ENCODE measurements around the gene QDPR. TPM values are rescaled to one million over a fixed set of nuclear protein-coding genes. Genes with fewer than 3 reads are reported as not detected.
A peak's percentile ranks its signal among the peaks of the same experiment; 100 is the strongest.

Gene QDPR
- total and polyA plus RNA-seq, 7 experiments from 2014 or later = 11.8 to 50.5 (median 24.3) TPM

DNA sequence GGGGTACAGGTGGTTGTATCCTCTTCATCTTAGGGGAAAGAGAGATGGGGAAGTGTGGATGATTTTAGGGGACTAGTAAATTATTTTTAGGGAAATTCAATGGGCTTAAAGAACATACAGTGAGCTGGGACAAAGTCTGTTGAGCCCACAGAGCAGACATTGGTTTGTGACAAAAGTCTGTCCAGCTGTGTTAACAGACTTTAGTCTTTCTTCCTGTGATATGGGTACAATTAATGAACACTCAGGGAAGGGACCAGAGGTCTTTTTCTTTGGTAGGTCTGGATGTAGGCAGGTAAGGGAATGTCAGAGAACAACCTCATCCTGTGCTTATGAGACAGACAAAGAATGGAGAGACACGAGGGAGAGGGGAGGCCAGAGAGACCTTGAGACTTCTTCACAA lies 5.1 kb upstream of the QDPR start:
- H3K27me3 ChIP-seq (ENCODE audit: control insufficient read depth in 2 of 2, insufficient read depth in 2 of 2, low read length in 2 of 2) = no peaks in the 10 kb centered on the region
- H3K4me1 ChIP-seq (ENCODE audit: control insufficient read depth in 2 of 2, insufficient read depth in 2 of 2, low read length in 2 of 2) = peaks cover 0 to 6% of the 10 kb centered on the region in 2 donors
- intact Hi-C loops (cut with micrococcal nuclease) = no loop called here
- CTCF ChIA-PET = no interaction called here
- ATAC-seq (no peak), DNase-seq (no peak)
- H3K9me3 ChIP-seq (ENCODE audit: control insufficient read depth in 2 of 3, low read length in 3 of 3) = no peaks in the 10 kb centered on the region
- Mint-ChIP-seq H3K27me3 (peaks cover 0 to 32% (median 12%) of the 10 kb centered on the region in 5 donors), H3K9me3 (no peaks in the 10 kb centered on the region), H3K4me3 (no peak overlapping the region), H3K27ac (no peak overlapping the region), H3K4me1 (peaks cover 8 to 13% (median 11%) of the 10 kb centered on the region in 7 donors), H3K36me3 (no peaks in the 10 kb centered on the region)
- POLR2A ChIA-PET = no interaction called here
- H3K36me3 ChIP-seq (ENCODE audit: control insufficient read depth in 2 of 3, insufficient read depth in 3 of 3, low read length in 3 of 3) = no peaks in the 10 kb centered on the region
- H3K27ac ChIP-seq (ENCODE audit: low read depth, low read length) = no peak overlapping the region
- H3K4me3 ChIP-seq (ENCODE audit: low read length) = no peak overlapping the region

DNA sequence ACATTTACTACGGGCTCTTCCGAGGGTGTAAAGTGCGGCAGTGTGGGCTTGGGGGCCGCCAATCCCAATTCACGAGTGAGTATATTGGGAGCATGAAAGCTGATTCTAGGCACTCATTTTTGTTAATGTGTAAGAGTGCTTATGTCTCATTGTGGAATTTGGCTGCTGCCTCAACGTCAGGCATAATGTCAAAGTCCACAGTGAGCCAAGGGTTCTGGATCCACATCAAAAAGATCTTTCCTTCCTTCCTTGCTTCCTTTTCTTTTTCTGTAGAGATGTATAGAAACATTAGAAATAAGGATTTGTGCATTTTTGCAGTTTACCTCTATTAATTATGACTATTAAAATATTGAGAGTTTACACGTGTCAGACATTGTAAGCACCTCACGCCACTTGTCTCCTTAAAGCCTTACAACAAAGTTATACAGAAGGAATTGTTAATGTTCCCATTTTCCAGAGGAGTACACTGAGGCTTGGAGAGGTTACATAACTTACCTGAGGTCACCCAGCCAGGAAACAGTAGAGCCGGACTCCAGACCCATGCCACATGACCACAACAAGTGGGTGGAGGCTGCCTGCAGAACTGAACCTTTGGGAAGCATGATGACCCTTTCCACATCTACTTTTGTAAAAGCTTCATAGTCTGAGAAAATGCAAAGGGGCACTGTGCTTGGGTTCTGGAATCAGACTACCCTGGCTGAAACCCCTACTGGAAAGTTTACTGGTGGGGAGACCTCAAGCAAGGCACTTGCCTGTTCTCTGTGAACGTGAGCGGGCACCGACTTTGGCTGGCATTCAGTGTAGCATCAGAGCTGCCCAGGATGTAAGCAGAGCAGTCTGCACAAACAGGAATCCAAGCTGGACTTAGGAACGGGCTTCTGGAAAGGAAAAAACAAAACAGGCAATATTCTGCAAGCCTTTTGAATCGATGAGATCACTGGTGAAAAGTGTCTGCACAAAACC lies 3.8 kb upstream of the QDPR start:
- H3K27me3 Mint-ChIP-seq = peaks cover 0 to 28% (median 12%) of the 10 kb centered on the region in 5 donors
- H3K36me3 Mint-ChIP-seq = no peaks in the 10 kb centered on the region
- H3K36me3 ChIP-seq (ENCODE audit: control insufficient read depth in 2 of 3, insufficient read depth in 3 of 3, low read length in 3 of 3) = no peaks in the 10 kb centered on the region
- no peaks in the 10 kb centered on the region for H3K9me3 ChIP-seq (ENCODE audit: control insufficient read depth in 2 of 3, low read length in 3 of 3)
- H3K27ac Mint-ChIP-seq = no peak overlapping the region
- ATAC-seq = no peak
- H3K27ac ChIP-seq (ENCODE audit: low read depth, low read length) = no peak overlapping the region
- intact Hi-C loops (cut with micrococcal nuclease) = no loop called here
- no peak for DNase-seq
- H3K4me1 ChIP-seq (ENCODE audit: control insufficient read depth in 2 of 2, insufficient read depth in 2 of 2, low read length in 2 of 2) = peaks cover 6 to 7% of the 10 kb centered on the region in 2 donors
- no peaks in the 10 kb centered on the region for H3K9me3 Mint-ChIP-seq
- H3K4me1 Mint-ChIP-seq = peaks cover 13 to 23% (median 20%) of the 10 kb centered on the region in 7 donors
- H3K4me3 ChIP-seq (ENCODE audit: low read length) = no peak overlapping the region
- no peak overlapping the region for H3K4me3 Mint-ChIP-seq
- no peaks in the 10 kb centered on the region for H3K27me3 ChIP-seq (ENCODE audit: control insufficient read depth in 2 of 2, insufficient read depth in 2 of 2, low read length in 2 of 2)
- ChIA-PET POLR2A (no interaction called here), CTCF (no interaction called here)

DNA sequence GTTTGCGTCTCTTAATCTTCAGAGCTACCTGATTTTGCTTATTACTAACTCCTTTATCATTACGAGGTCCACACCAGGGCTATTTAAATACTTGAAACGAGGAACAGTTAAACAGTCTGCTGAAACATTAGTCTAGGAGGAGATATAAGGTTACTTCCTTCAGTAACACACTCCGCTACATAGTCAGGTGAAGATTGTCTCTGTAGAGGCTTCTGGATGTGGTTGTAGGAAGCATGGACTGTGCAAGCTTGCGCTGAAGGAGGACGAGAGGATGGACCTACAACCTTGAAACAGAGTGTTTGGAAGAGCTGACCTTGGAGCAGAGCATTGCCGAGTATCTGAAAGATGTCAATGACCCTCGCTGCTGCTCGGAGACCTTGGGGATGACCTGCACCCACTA lies 3.0 kb upstream of the QDPR start, which contains the start of gene CLRN2:
CLRN2 (plus strand) TSS at position 301 of the 400 bp plus-strand sequence. CDS start 102 bp downstream, outside the sequence.
- Histone ChIP-seq H3K4me3 (ENCODE audit: low read length) (no peak within 1 kb of the TSS), H3K36me3 (ENCODE audit: control insufficient read depth in 2 of 3, insufficient read depth in 3 of 3, low read length in 3 of 3) (no peaks in the 10 kb centered on the region), H3K27ac (ENCODE audit: low read depth, low read length) (no peak within 1 kb of the TSS), H3K9me3 (ENCODE audit: control insufficient read depth in 2 of 3, low read length in 3 of 3) (no peaks in the 10 kb centered on the region), H3K27me3 (ENCODE audit: control insufficient read depth in 2 of 2, insufficient read depth in 2 of 2, low read length in 2 of 2) (no peaks in the 10 kb centered on the region), H3K4me1 (ENCODE audit: control insufficient read depth in 2 of 2, insufficient read depth in 2 of 2, low read length in 2 of 2) (peaks cover 9 to 10% of the 10 kb centered on the region in 2 donors)
- H3K4me3 Mint-ChIP-seq = no peak within 1 kb of the TSS
- CTCF ChIA-PET = no interaction called here
- intact Hi-C loops (cut with micrococcal nuclease) = loop anchor here in 1 of 2 donors (5.0 kb wide), 1 partner anchor 1293 kb away; no protein-coding TSS in a partner anchor
- H3K36me3 Mint-ChIP-seq = no peaks in the 10 kb centered on the region
- H3K27ac Mint-ChIP-seq = peak within 1 kb of the TSS in 1 of 9 donors; percentile 13
- no peak for DNase-seq
- ATAC-seq = no peak
- peaks cover 16 to 32% (median 28%) of the 10 kb centered on the region in 7 donors for H3K4me1 Mint-ChIP-seq
- H3K9me3 Mint-ChIP-seq = no peaks in the 10 kb centered on the region
- peaks cover 0 to 24% (median 12%) of the 10 kb centered on the region in 5 donors for H3K27me3 Mint-ChIP-seq
- POLR2A ChIA-PET = no interaction called here

DNA sequence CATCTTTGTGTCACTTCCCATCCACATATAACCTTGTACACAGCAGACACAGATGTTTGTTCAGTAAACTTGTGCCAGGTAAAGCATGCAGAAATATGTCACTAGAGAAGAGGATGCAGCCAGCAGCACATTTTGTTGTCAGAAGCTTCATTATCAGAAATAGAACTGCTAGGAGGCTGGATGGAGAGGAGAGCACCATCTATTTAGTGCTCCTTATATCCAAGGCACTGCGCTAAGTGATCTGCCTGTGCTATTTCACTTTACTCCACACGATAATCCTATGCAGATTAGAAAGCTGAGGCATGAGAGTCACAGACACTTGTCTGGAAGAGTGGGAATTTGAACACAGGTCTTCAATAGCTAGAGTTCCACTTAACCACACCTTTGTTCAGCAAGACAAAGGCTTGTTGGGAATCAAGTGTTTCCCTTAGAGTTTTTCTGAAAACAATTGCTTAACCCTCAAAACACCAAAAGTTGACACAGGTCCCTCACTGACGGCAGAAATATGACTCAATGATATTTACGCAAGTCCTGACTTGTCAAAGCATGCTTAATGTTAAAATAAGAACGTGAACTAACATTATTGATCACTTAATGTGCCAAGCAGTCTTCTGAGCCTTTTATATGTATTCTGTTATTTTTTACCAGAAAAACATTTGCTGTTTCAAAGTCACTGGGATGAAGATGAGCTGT lies 1.2 kb upstream of the QDPR start:
- Mint-ChIP-seq H3K9me3 (no peaks in the 10 kb centered on the region), H3K4me3 (peak overlapping the region in 9 of 10 donors; percentile 75 to 98 (median 86)), H3K36me3 (peaks cover 0 to 4% (median 0%) of the 10 kb centered on the region in 5 donors), H3K27me3 (peaks cover 0 to 18% (median 6%) of the 10 kb centered on the region in 5 donors), H3K27ac (peak overlapping the region in 8 of 9 donors; percentile 14 to 86 (median 78)), H3K4me1 (peaks cover 18 to 41% (median 34%) of the 10 kb centered on the region in 7 donors)
- ChIA-PET POLR2A (interaction anchor here (0.6 kb wide), 1 partner anchor 119 kb away, joined by 5 read pairs; no protein-coding TSS in a partner anchor), CTCF (interaction anchor here (1.6 kb wide), 1 partner anchor 10 kb away, joined by 6 read pairs; no protein-coding TSS in a partner anchor)
- no peak for ATAC-seq
- Histone ChIP-seq H3K4me3 (ENCODE audit: low read length) (peak overlapping the region; percentile 68), H3K27me3 (ENCODE audit: control insufficient read depth in 2 of 2, insufficient read depth in 2 of 2, low read length in 2 of 2) (no peaks in the 10 kb centered on the region), H3K9me3 (ENCODE audit: control insufficient read depth in 2 of 3, low read length in 3 of 3) (no peaks in the 10 kb centered on the region), H3K27ac (ENCODE audit: low read depth, low read length) (no peak overlapping the region), H3K36me3 (ENCODE audit: control insufficient read depth in 2 of 3, insufficient read depth in 3 of 3, low read length in 3 of 3) (no peaks in the 10 kb centered on the region), H3K4me1 (ENCODE audit: control insufficient read depth in 2 of 2, insufficient read depth in 2 of 2, low read length in 2 of 2) (peaks cover 9 to 10% of the 10 kb centered on the region in 2 donors)
- intact Hi-C loops (cut with micrococcal nuclease) = loop anchor here (1.0 to 5.0 kb wide), 10 partner anchors 34 to 1291 kb away; partner anchors contain the start of genes LAP3 (in 2 of the 2), MED28 (in 2 of the 2), DCAF16 (in 1 of the 2) and NCAPG (in 1 of the 2)
- no peak for DNase-seq

DNA sequence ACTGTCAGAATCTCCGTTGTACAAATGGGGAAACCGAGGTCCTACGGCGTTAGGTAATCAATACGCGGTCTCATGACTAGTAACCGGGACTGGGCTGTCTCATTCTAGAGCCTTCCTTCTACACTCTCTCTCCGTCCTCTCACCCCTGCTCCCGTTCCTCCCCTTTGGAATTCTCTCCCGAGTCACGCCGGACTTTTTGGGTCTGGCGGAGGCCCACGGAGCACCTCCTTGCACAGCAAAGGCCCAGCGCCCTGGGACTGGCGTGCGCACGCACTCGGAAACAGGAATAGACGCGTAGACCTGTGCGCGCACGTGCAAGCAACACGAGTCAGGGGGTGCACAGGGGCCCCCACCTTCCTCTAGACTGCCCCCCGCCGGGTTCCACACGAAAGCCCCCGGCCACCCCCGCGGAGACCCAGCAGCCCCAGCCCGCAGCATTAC lies 361 bp downstream of the QDPR start:
- H3K27me3 ChIP-seq (ENCODE audit: control insufficient read depth in 2 of 2, insufficient read depth in 2 of 2, low read length in 2 of 2) = no peaks in the 10 kb centered on the region
- ATAC-seq = peak; percentile 63
- DNase-seq = peak in 2 of 9 donors; percentile 48 to 50
- H3K27ac Mint-ChIP-seq = peak overlapping the region; percentile 71 to 96 (median 84)
- H3K9me3 Mint-ChIP-seq = no peaks in the 10 kb centered on the region
- H3K4me3 ChIP-seq (ENCODE audit: low read length) = peak overlapping the region; percentile 94
- ChIA-PET CTCF (no interaction called here), POLR2A (interaction anchor here (0.6 to 1.1 kb wide), 2 partner anchors 10 to 588 kb away, joined by 3 read pairs; no protein-coding TSS in a partner anchor)
- H3K36me3 Mint-ChIP-seq = peaks cover 0 to 4% (median 0%) of the 10 kb centered on the region in 5 donors
- H3K4me1 ChIP-seq (ENCODE audit: control insufficient read depth in 2 of 2, insufficient read depth in 2 of 2, low read length in 2 of 2) = peaks cover 9 to 10% of the 10 kb centered on the region in 2 donors
- intact Hi-C loops (cut with micrococcal nuclease) = loop anchor here (1.0 to 5.0 kb wide), 3 partner anchors 511 to 1289 kb away; no protein-coding TSS in a partner anchor
- no peaks in the 10 kb centered on the region for H3K9me3 ChIP-seq (ENCODE audit: control insufficient read depth in 2 of 3, low read length in 3 of 3)
- H3K27me3 Mint-ChIP-seq = peaks cover 0 to 11% (median under 1%) of the 10 kb centered on the region in 5 donors
- peaks cover 0 to 7% (median 0%) of the 10 kb centered on the region in 3 experiments for H3K36me3 ChIP-seq (ENCODE audit: control insufficient read depth in 2 of 3, insufficient read depth in 3 of 3, low read length in 3 of 3)
- H3K4me1 Mint-ChIP-seq = peaks cover 18 to 44% (median 37%) of the 10 kb centered on the region in 7 donors
- H3K27ac ChIP-seq (ENCODE audit: low read depth, low read length) = peak overlapping the region; percentile 69
- H3K4me3 Mint-ChIP-seq = peak overlapping the region; percentile 86 to 100 (median 96)

DNA sequence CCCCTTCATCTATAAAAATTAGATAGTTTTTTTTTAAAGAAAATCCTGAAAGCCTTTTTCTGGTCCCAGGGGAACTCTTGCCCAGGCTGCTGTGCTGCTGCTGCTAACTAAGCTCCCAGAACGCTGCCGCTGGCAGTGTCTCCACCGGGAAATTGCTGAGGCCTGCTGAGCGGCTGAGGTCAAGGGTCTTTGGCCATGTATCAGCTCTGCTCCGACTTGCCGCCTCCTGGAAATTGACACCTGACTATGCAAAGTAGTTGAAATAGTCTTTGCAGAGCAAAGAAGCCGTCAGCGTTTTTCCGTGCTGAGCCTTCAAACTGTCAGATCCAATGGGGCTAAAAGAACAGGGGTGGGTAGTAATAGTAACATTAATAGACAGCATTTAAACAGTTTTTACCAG lies 839 bp downstream of the QDPR start:
- Histone ChIP-seq H3K9me3 (ENCODE audit: control insufficient read depth in 2 of 3, low read length in 3 of 3) (no peaks in the 10 kb centered on the region), H3K27ac (ENCODE audit: low read depth, low read length) (peak overlapping the region; percentile 69), H3K27me3 (ENCODE audit: control insufficient read depth in 2 of 2, insufficient read depth in 2 of 2, low read length in 2 of 2) (no peaks in the 10 kb centered on the region), H3K4me1 (ENCODE audit: control insufficient read depth in 2 of 2, insufficient read depth in 2 of 2, low read length in 2 of 2) (peaks cover 9 to 10% of the 10 kb centered on the region in 2 donors), H3K4me3 (ENCODE audit: low read length) (peak overlapping the region; percentile 94), H3K36me3 (ENCODE audit: control insufficient read depth in 2 of 3, insufficient read depth in 3 of 3, low read length in 3 of 3) (peaks cover 0 to 11% (median 0%) of the 10 kb centered on the region in 3 experiments)
- peak overlapping the region; percentile 86 to 100 (median 96) for H3K4me3 Mint-ChIP-seq
- ChIA-PET CTCF (interaction anchor here (0.6 kb wide), 1 partner anchor 12 kb away, joined by 3 read pairs; no protein-coding TSS in a partner anchor), POLR2A (interaction anchor here (0.6 kb wide), 1 partner anchor 587 kb away, joined by 3 read pairs; no protein-coding TSS in a partner anchor)
- H3K9me3 Mint-ChIP-seq = no peaks in the 10 kb centered on the region
- H3K36me3 Mint-ChIP-seq = peaks cover 0 to 4% (median 0%) of the 10 kb centered on the region in 5 donors
- DNase-seq = no peak
- no peak for ATAC-seq
- H3K27ac Mint-ChIP-seq = peak overlapping the region; percentile 9 to 96 (median 83)
- peaks cover 0 to 10% (median 0%) of the 10 kb centered on the region in 5 donors for H3K27me3 Mint-ChIP-seq
- H3K4me1 Mint-ChIP-seq = peaks cover 18 to 44% (median 38%) of the 10 kb centered on the region in 7 donors
- intact Hi-C loops (cut with micrococcal nuclease) = loop anchor here (1.0 to 5.0 kb wide), 3 partner anchors 511 to 1289 kb away; no protein-coding TSS in a partner anchor

Measured in naive thymus-derived CD4-positive, alpha-beta T cell (primary cell).